ENCODE data around the gene TXNRD1.
"Not testable (repeated sequence)": the region's sequence is repeated elsewhere in the genome, so short reads cannot be mapped to it uniquely, and the experiment has no call there.

TXNRD1 gene

DNA sequence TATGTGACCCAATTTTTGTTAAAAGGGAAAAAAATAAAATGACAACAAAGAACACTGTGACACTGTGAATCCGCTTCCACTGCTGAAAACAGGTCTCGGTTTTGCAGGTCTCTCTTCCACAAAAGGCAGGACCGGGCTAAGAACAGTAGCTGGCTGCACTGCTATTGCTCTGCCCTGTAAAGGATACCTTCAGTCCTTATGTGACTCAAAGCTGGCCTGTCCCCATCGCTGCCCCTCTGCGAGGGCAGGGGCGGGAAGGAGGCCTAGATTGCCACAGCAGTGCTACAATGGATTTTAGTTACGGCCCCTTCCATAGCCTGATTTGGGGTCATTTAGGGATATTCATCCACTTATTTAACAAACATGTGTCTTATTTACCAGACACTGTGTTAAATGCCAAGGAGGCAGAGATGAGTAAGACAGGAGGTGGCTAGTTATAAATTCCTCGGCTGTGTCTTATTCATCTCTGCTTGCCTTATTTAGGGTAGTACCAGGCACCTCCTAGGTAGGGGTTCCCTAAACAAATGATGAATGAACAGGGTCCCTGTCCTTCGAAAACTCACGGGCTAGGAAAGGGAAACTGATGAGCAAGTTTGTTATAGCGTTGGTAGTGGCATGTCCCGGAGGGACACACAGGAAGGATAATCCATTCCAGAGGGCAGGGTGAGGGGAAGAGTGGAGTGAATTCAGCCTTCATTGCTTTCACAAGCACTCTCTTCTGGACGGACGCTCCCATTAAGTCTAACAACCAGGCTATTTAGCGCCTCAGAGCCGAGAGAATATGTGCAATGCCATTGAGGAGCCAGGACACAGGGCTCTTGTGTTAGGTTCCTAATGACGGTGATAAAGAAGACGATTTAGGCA lies 161.3 kb downstream of the TXNRD1 start:
- no peak for DNase-seq

DNA sequence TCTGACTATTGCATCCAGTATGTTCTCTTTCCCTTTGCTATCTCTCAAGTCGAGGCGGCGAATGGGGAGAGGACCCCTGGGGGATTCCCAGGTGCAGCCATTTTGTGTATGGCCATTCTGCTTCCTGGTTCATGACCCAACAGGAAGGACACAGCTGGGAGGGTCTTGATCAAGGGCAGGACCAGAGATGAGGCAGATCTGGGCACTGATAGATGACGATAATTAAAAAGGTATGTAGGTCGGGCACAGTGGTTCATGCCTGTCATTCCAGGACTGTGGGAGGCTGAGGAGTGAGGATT lies 161.9 kb downstream of the TXNRD1 start:
- no peak for DNase-seq

DNA sequence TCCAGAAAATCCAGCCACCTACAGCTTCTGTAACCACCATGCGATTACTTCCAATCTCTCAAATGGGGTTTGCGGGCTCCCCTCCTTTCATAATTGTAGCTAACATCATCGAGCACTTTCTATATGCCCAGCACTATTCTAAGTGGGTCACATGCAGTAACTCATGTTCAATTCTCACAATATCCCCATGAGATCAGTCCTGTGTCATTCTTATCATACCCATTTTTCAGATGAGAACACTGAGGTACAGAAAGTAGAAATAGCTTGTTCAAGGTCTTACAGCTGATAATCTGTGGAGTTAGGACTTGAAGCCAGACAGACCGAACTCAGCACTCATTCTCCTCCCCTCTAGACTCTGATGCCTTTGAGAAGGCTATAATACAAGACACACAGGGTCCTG lies 162.8 kb downstream of the TXNRD1 start:
- DNase-seq = no peak

DNA sequence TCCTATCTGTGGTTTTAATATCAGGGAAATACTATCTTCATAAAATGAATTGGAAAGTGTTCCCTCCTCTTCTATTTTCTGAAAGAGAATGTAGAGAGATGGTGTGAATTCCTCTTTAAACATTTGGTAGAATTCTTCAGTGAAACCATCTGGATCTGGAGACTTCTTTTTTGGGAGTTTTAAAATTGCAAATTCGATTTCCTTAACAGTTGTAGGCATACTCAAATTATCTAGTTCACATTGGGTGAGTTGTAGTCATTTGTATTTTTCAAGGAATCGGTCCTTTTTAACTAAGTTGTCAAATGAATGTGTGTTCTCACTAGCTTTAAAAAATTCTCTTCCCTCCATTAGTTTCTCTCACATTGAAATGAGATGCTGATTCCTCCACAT lies 165.8 kb downstream of the TXNRD1 start:
- DNase-seq = no peak

DNA sequence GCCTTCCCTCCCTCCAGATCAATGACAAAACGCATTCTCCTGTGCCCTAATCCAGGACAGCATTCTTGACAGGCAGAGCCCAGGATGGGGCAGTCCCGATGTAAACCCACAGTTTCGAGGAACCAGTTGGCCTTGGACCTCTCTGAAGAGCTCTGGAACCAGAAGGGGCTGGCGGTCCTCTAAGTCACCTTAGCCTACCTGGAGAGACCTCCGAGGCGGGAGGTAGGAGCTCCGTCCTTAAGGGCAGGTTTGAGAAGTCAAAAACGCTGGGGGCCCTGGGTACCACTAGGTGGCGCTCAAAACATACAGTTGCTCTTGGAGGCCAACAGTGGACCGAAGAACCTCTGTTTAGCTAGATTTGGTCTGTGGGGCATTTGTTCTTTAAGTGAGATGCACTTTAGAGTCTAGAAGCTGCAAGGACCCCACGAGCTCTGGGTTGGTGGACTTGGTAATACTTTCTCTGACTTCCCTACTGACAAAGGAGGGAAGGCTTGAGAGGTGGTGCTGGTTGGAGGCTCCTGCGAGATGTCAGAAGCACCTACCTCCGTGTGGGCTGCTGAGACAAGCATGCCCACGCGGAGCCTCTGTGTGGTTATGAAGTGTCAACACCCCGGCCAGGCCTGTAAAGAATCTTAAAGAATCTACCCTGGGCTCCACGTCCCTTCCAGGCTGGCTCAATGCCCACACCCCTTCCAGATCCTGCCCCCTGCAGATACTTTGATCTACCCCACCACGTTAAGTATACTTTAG lies 166.3 kb downstream of the TXNRD1 start:
- DNase-seq = peak; percentile 90

DNA sequence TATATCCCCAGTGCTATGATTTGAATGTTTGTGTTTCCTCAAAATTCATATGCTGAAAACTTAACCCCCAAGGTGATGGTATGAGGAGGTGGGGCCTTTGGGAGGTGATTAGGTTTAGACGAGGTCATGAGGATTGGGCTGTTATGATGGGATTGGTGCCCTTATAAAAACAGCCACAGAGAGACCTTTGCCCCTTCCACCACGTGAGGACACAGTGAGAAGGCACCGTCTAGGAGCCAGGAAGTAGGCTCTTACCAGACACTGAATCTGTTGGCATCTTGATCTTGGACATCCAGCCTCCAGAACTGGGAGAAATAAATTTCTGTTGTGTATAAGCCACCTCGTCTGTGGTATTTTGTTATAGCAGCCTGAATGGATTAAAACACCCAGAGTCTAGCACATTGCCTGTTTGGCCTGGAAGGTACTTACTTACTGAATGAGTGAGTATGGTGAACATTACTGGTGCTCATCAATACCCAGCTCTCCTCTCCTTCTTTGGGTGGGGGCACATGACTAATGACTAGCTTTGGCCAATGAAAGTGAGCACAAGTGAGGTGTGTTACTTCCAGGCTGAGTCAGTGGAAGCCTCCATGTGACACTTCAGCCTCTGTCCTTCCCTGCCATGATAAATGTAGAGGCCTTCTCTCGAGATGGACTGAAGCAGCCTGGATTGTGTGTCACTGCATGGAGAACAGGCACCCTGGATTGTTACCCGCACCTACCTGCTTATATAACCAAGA lies 168.7 kb downstream of the TXNRD1 start:
- no peak for DNase-seq

DNA sequence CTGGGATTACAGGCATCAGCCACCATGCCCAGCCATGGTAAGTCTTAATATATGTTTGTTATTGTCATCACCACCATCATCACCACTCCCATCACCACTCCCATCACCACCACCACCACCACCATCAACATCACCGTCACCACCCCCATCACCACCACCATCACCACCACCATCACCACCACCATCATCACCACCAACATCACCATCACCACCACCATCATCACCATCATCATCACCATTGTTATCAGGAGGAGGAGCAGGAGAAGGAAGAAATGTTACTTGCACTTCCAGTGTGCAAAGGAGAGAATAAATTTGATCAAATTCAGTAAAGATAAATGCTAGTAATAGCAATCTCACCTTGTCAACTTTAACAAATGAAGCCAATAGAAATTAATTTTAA lies 169.9 kb downstream of the TXNRD1 start:
- DNase-seq = no peak

DNA sequence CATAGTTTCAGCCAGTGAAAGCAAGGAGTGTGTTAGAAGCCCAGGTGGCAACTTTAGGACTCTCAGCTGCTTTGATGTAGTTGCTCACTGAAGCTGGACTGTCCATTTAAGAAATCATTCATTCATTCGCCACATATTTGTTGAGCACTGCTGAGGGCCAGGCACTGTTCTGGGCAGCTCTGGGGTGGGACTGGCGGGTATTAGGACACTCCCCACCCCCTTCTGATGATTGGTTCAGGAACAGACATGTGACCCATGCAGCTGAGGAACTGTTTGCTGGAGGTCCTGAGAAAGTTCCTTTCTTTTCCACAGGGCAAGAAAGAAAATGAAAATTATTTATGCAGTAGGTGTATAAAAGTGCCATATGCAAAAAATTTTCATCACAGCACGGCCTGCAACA lies 170.9 kb downstream of the TXNRD1 start:
- DNase-seq = no peak

DNA sequence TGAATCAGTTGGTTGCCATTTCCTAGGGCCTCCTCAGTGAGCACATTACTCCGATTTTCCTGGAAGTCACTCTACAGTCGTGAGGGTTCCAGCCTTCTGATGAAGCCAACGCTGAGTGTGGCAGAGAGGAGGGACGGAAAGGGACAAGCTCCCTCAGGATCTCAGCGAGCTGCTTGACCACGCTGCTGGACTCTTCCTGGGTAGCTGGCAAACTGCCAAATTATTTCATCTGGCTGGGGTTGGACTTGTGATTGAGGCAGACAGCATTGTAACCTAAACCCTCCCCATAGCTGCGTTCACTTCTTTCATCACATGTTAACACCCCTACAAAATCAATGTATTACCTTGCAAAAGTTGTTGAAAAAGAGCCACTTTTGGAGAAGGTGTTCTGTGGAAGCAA lies 171.6 kb downstream of the TXNRD1 start:
- DNase-seq = no peak

DNA sequence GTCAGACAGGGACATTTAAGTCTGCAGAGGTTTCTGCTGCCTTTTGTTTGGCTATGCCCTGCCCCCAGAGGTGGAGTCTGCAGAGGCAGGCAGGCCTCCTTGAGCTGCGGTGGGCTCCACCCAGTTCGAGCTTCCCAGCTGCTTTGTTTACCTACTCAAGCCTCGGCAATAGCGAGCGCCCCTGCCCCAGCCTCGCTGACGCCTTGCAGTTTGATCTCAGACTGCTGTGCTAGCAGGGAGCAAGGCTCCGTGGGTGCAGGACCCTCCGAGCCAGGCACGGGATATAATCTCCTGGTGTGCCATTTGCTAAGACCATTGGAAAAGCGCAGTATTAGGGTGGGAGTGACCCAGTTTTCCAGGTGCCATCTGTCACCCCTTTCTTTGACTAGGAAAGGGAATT lies 178.5 kb downstream of the TXNRD1 start:
- not testable (repeated sequence) for DNase-seq
